Skeletal muscle tissue (tissue), 4 donors: ENCODE measurements around the gene TMEM94. TPM values are rescaled to one million over a fixed set of nuclear protein-coding genes. Genes with fewer than 3 reads are reported as not detected.

ENCODE experiments used
- H3K27ac ChIP-seq: one replicate; pipeline ENCODE4 v1.7.0; 2013; ENCODE audit warnings: mild to moderate bottlenecking, low read depth, low read length, inconsistent platforms
- H3K27me3 ChIP-seq, 3 donors: one replicate each; pipeline ENCODE4 v1.7.0; 2013; ENCODE audit warnings: low read length in 3 of 3; ENCODE audit not compliant: control insufficient read depth in 3 of 3, insufficient read depth in 3 of 3
- H3K36me3 ChIP-seq, 3 donors: one replicate each; pipeline ENCODE4 v1.7.0; 2013; ENCODE audit warnings: low read length in 3 of 3; ENCODE audit not compliant: control insufficient read depth in 3 of 3, insufficient read depth in 3 of 3
- H3K4me1 ChIP-seq, 3 donors: one replicate each; pipeline ENCODE4 v1.7.0; 2013; ENCODE audit warnings: low read length in 3 of 3, mild to moderate bottlenecking in 3 of 3; ENCODE audit not compliant: control insufficient read depth in 3 of 3, insufficient read depth in 3 of 3
- H3K4me3 ChIP-seq, 3 donors: one replicate each; pipeline ENCODE4 v1.7.0; 2013; ENCODE audit warnings: low read length in 3 of 3
- H3K9ac ChIP-seq, 3 donors: one replicate each; pipeline ENCODE4 v1.7.0; 2013; ENCODE audit warnings: low read length in 3 of 3, mild to moderate bottlenecking in 3 of 3, moderate library complexity in 2 of 3, low read depth in 1 of 3
- H3K9me3 ChIP-seq, 3 donors: one replicate each; pipeline ENCODE4 v1.7.0; 2013; ENCODE audit warnings: low read length in 3 of 3; ENCODE audit not compliant: control insufficient read depth in 3 of 3
- total RNA-seq: library from RNA; depleted of rRNA; stranded (reverse); fragments of >200 nt; gene quantifications from one replicate; pipeline ENCODE4 v1.2.3, GENCODE V29; 2014
- donor health status: Osteomylitis.

TMEM94 gene
- total RNA-seq, 1 donor from 2014 or later, result 18.3 TPM

DNA sequence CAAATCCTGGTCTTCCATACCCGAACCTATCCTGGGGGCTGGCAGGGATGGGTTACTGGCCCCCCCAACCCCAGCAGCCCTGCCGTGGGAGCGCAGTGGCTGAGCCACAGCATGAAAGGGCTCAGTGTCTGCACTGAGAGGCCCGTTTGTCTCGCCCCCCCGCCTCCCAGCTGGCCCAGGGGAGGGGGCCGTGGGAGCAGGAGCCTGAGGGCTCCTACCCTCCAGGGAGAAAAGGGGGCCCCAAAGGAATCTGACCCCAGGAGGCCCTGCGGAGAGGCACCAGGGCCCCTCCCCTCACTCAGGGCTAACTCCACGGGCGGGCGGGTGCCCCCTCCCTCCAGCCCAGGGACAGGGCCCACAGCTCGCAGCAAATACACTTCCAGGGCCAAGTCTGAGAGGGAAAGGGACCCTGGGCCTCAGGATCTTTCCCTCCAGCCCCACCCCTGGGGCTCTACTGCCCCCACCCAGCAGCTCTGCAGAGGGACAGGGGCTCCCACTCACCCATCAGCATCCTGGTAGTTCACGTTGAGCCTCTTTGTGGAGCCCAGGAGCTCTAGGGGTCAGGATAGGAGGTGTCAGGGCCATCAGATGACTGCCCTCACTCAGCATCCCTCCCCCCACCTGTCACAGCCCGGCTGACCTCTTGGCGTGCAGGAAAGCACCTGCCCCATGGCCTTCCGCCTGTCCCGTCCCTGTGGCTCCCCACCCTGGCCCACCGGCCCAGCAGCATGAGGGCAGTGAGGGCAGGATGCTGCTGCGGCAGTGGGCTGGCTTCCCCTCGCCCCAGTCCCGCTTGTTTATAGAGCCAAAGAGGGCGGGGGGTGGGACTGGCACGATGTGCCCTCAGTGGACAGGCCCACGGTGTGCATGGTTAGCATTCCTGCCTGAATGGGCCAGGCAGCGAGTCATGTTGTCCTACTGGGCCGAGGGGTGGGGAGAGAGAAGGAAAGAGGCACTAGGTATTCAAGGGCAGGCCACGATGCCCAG is 51.6 kb downstream of the TMEM94 start:
- peaks cover 37 to 60% (median 46%) of the 10 kb centered on the region in 3 donors for H3K4me1 ChIP-seq
- peak overlapping the region in 2 of 3 donors; percentile 20 to 57 for H3K9ac ChIP-seq
- H3K4me3 ChIP-seq, result no peak overlapping the region
- H3K27me3 ChIP-seq, result no peaks in the 10 kb centered on the region
- H3K27ac ChIP-seq, result peak overlapping the region; percentile 91
- H3K36me3 ChIP-seq, result peaks cover 29 to 38% (median 32%) of the 10 kb centered on the region in 3 donors
- H3K9me3 ChIP-seq, result no peaks in the 10 kb centered on the region

DNA sequence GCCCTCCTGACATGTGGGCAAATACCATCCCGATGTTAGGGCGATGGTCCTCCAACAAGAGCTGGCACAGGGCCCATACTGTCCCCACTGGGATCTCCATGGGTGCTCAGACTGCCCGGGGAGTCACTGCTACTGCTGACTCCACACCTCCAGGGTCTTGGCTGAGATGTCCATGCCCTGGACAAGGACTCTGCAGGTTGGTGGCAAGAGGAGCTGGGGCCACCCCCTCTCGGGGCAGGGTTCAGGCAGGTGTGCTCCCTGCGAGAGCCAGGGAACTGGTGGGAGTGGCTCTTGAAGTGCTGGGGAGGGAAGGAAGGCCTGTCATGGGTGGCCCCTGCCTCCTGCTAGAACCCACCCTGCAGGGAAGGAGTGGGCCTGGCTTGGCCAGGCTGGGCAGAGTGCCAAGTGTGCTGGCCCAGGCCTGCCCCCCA is 52.5 kb downstream of the TMEM94 start:
- H3K9ac ChIP-seq, result peak overlapping the region; percentile 50 to 57 (median 57)
- H3K27me3 ChIP-seq, result no peaks in the 10 kb centered on the region
- peak overlapping the region; percentile 91 for H3K27ac ChIP-seq
- peaks cover 28 to 42% (median 29%) of the 10 kb centered on the region in 3 donors for H3K36me3 ChIP-seq
- peaks cover 46 to 66% (median 53%) of the 10 kb centered on the region in 3 donors for H3K4me1 ChIP-seq
- H3K9me3 ChIP-seq, result no peaks in the 10 kb centered on the region
- H3K4me3 ChIP-seq, result no peak overlapping the region

DNA sequence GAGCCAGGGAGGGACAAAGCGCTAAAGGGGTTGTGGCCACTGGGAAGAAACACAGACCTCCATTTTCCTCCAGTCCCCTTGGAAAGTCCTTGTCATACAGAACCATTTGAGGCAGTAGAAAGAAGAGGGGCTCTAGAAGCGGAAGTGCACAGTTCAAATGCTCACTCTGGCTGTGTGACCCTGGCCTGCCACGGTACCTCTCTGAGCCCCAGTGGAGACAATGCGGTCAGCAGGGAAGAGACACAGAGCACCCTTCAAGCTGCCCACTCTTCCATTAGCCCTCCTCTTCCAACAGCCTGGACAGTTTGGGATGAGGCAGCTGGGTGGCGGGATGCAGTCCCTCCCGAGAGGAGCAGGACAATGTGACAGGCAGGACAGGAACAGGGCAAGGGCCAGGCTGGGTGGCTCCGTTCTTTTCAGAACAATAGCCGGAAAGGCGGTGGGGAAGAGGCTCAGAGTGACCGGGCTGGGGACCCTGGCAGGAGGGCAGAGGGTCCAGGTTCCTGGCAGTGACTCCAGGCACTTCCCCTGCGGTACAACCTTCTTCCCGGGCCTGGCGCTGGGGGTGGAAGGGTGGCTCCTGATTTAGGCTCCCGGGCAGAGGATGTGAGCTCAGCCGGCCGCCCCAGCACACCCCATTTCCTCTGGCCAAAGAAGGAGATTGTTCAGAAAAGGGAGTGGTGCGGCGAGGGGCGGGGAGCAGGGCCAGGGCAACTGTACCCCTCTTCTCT is 53.3 kb downstream of the TMEM94 start:
- peak overlapping the region; percentile 91 for H3K27ac ChIP-seq

DNA sequence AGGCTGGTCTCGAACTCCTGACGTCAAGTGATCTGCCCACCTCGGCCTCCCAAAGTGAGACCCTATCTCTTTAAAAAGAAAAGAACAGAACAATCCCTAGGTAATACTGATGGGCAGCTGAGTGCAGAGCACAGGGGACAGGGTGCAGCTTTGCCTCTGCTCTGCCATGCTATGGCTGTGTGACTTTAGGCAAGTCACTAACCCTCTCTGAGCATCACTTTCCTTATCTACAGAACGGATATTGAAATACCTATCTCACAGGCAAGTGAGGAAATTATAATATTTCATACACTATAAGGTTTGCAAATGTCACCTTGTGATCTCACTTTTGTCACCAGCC is 54.8 kb downstream of the TMEM94 start:
- peaks cover 15 to 32% (median 19%) of the 10 kb centered on the region in 3 donors for H3K36me3 ChIP-seq
- H3K4me3 ChIP-seq, result peak overlapping the region; percentile 6 to 42 (median 31)
- peak overlapping the region in 1 of 3 donors; percentile 68 for H3K9ac ChIP-seq
- H3K27me3 ChIP-seq, result no peaks in the 10 kb centered on the region
- no peaks in the 10 kb centered on the region for H3K9me3 ChIP-seq
- H3K27ac ChIP-seq, result peak overlapping the region; percentile 91
- H3K4me1 ChIP-seq, result peaks cover 55 to 68% (median 58%) of the 10 kb centered on the region in 3 donors

More for the DNA sequence above, 53.3 kb downstream of the TMEM94 start:
- Histone ChIP-seq H3K4me3 (peak overlapping the region in 1 of 3 donors; percentile 41), H3K9me3 (no peaks in the 10 kb centered on the region), H3K36me3 (peaks cover 28 to 42% (median 29%) of the 10 kb centered on the region in 3 donors), H3K9ac (peak overlapping the region; percentile 50 to 66 (median 57)), H3K27me3 (no peaks in the 10 kb centered on the region), H3K4me1 (peaks cover 53 to 66% (median 54%) of the 10 kb centered on the region in 3 donors)

DNA sequence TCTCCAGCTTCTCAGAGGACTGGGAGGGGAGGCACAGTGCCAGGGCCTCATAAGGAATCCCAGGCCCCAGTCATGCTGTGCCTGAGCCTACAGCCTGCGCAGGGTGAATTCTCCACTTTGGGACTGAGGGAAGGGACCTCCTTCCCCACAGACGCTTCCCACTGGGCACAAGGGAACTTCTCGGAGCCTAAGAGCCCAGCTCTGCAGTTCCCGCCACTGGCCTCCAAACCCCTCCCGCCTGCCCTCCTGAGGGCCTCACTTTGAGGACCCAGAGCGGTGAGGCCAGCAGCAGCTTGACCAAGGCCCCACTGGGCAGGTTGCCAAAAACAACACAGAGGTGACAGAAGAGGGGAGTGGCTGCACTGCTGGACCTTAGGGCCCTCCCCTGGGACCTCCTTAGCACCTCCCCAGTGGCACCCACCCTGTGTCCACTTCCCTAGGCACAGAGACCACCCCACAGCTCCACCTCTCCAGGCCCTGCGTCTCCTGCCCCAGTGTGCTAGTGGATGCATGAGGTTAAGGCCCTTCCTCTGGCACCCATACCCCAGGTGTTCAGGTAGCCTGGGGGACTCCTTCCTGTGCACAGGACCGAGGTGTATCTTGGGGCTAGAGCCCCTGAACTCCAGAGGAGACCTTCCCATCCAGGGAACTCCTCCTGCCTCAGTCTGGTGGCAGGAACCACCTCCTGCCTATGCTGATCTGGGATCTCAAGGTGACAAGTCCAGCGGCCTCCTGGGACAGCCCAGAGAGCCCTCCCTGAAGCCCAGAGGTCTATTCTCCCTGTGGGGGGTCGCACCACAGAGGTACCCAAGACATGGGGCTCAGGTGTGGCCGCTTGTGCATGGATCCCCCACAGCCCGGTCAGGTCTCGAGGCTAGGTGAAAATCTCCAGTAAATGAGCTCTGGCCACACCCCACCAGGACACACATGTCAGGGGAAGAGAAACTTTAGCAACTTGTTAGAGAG is 55.5 kb downstream of the TMEM94 start:
- Histone ChIP-seq H3K27me3 (no peaks in the 10 kb centered on the region), H3K4me1 (peaks cover 55 to 71% (median 58%) of the 10 kb centered on the region in 3 donors), H3K36me3 (peaks cover 12 to 26% (median 14%) of the 10 kb centered on the region in 3 donors), H3K4me3 (peak overlapping the region; percentile 22 to 42 (median 30)), H3K27ac (peak overlapping the region; percentile 91), H3K9me3 (no peaks in the 10 kb centered on the region), H3K9ac (peak overlapping the region; percentile 45 to 68 (median 59))

DNA sequence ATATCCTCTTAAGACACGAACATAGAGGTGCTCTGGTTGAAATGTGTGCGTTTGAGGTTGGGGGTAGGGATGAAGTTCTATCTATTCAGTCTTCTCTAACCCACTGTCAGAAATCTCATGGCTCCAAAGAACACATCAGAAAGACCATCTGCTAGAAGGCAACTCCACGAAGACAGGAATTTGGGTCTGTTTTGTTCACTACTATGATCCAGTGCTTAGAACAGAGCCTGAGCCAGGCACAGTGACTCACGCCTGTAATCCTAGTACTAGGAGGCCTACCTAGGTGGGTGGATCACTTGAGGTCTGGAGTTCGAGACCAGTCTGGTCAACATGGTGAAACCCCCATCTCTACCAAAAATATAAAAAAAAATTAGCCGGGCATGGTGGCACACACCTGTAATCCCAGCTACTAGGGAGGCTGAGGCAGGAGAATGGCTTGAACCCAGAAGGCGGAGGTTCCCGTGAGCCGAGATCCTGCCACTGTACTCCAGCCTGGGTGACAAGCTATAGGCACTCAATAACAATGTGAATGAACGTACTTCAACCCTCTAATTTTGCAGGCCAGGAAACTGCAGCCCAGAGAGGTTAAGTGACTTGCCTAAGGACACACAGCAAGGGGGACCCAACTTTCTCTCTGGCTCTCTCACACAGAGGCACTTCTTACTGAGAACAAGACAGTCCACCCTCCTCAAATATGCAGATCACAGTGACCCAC is 56.6 kb downstream of the TMEM94 start:
- Histone ChIP-seq H3K9ac (peak overlapping the region; percentile 87 to 90 (median 87)), H3K4me3 (peak overlapping the region; percentile 82 to 88 (median 85)), H3K4me1 (peaks cover 61 to 81% (median 70%) of the 10 kb centered on the region in 3 donors), H3K9me3 (no peaks in the 10 kb centered on the region), H3K36me3 (peaks cover 8 to 23% (median 9%) of the 10 kb centered on the region in 3 donors), H3K27me3 (no peaks in the 10 kb centered on the region), H3K27ac (peak overlapping the region; percentile 91)

DNA sequence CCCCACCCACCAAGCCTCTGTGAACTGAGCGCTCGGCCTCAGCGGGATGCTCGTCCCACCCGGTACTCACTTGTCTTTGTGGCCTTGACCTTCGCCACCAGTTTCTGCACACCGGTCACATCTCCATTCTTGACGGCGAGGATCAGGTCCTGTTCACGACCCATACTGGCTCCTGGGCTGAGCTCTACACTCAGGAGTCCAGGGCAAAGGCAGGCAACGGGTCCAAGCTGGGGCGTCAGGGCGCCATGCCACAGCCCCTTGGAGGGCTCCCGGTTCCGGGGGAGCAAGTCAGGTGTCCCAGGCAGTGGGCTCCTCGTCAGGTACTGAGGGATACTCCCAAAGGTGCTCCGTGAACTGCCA is 57.2 kb downstream of the TMEM94 start:
- H3K9me3 ChIP-seq, result no peaks in the 10 kb centered on the region
- peaks cover 8 to 24% (median 14%) of the 10 kb centered on the region in 3 donors for H3K36me3 ChIP-seq
- H3K27ac ChIP-seq, result peak overlapping the region; percentile 91
- peaks cover 56 to 76% (median 70%) of the 10 kb centered on the region in 3 donors for H3K4me1 ChIP-seq
- H3K27me3 ChIP-seq, result no peaks in the 10 kb centered on the region
- H3K4me3 ChIP-seq, result peak overlapping the region; percentile 82 to 88 (median 85)
- peak overlapping the region; percentile 87 to 90 (median 87) for H3K9ac ChIP-seq

DNA sequence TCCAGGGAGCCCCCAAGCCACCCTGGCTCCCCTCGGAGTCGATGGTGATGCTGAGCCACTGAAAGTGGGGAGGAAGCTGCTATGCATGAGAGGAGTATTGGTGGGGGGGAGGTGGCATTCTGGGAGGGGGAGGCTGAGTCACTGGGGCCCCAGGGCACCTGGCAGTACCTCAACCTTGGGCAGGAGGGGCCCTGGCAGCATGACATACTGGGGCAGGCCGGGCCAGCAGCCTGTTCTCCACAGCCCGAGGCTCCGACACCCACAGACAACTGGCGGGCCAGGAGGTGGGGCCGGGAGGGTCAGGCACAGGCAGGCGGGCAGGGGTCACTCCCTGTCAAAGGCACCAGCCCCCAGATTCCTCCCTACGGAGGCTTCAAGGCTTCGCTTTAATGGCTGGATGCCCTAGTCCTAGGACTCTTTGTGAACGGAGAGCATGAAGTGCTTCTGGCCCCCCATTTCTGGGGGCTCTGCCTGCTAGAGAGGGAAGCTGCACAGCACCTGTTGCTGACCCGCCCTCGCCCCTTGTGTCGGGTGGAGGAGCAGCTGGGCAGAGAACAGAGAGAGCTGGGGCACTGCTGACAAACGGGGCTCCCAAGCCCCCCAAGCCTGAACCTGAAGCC is 58.0 kb downstream of the TMEM94 start:
- H3K36me3 ChIP-seq, result peaks cover 11 to 25% (median 20%) of the 10 kb centered on the region in 3 donors
- H3K27me3 ChIP-seq, result no peaks in the 10 kb centered on the region
- H3K27ac ChIP-seq, result peak overlapping the region; percentile 91
- H3K9me3 ChIP-seq, result no peaks in the 10 kb centered on the region
- H3K9ac ChIP-seq, result peak overlapping the region; percentile 87 to 90 (median 87)
- peak overlapping the region; percentile 82 to 88 (median 85) for H3K4me3 ChIP-seq
- H3K4me1 ChIP-seq, result peaks cover 48 to 68% (median 62%) of the 10 kb centered on the region in 3 donors
